NOMO-1 treated with DMSO at 0.1 percent for 48 hours (cell line): ENCODE data around the gene TMEM92.
"Not testable (repeated sequence)": the region's sequence is repeated elsewhere in the genome, so short reads cannot be mapped to it uniquely, and the experiment has no call there.

Source experiments
- DNase-seq: peaks from one replicate; lab custom pipeline; 2025; ENCODE audit not compliant: unreplicated experiment; lab: John Stamatoyannopoulos, UW

Gene TMEM92

DNA sequence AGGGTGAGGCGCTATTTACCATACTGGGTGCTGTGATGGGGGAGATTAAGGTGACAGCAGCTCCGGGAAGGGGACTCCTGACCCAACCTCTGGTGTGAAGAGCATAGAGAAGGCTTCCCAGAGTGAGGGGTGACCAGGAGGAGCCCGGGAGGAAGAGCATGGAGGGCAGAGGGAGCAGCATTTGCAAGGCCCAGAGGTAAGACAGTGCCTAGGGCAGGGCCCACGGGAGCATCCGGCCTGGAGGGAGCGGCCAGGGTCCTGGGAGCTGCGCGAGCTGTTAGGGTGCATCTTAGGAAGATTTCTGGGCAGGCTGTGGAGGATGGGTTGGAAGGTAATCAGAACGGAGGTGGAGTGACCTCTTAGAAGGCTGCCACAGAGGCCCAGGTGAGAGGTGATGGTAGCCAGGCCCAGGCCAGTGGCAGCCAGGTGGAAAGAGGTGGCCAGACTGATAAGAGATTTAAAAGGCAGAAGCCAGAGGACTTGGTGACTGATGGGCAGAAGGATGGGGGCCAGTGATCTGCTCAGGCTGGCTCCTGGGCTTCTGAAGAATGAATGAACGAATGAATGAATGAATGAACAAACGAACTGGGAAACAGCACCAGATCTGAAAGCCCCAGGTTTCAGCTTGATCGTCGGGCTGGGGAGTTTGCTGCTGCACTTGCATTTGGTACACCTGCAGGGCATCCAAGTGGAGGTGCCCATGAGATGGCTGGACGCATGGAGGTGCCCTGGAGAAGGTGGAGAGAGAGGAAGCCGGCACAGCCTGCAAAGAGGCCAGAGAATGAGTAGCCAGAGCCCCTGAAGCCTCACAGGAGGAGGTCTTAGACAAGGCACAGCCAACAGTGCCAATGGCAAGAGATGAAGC, 13.0 kb upstream of the TMEM92 start:
- DNase-seq = no peak

DNA sequence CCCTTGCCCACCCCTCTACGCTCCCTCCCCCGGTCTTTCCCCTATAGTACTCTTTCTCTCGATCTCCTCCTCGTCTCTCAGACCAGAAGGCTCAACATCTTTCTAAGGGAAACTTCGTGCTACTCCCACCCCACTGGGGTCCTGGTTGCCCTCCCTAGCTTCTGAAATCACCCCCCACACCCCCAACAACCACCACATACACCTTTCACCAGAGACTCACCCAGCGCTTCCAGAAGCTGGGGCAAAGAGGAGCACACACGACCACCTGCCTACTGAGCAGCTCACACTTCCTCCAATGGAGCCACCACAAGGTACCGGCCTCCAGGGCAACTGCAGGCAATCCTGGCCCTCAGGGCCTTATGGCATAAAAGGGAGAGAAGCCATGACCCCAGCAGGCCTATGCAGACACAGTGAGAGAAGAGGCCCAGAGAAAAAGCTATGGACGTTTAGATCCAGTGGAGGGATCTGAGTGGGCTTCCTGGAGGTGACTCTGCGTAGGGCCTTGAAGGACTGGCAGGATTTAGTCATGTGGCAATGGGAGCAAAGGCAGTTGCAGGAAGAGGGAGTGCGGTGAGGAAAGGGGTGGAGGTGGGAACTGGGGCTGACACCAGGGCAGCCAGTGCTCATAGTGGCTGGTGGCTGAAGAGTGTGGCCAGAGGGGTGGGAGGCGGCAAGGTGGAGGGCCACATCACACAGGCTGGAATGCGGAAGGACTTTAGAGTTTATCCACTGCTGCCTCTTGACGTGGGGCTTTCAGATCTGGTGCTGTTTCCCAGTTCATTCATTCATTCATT, 12.1 kb upstream of the TMEM92 start:
- no peak for DNase-seq

DNA sequence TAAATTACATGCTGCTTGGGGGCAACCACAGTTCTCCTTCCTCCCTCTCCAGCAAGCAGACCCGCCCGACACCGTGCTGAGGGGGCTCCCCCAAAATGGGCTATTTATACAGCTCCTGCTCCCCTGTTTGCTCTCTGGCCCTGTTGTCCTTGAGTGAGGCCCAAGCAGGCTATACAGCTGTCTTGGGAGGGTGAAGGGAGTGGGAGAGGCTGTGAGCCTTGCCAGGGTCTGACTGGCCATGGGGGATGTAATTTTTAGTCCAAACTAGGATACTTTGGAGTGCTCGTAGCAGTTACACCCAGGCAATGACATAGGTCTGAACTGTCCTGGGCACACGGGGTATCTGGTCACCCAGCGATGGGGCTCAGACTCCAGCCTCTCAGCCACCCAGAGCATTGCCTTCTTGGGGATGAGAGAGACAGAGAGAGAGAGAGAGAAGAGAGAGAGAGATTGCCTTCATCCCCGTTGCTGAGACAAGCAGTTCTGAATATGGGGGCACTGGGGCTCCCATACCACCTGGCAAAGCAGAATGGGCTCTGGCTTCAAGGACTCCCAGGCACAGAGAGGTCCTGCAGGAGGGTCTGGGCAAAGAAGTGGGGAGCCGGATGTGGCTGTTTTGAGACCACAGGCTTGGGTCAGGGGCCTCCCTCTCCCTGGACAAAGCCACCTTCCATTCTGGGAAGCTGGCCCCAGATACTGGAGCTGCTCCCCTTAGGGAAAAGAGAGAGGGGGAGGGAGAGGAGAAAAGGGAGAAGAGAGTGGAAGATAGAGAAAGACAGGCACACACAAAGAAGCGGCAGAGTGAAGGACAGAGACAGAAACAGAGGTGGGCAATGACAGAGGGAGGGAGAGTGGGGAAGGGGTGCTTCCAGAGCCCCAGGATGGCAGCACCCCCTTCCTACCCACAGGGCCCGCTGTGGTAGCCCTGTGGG, 10.7 kb upstream of the TMEM92 start:
- DNase-seq = no peak

DNA sequence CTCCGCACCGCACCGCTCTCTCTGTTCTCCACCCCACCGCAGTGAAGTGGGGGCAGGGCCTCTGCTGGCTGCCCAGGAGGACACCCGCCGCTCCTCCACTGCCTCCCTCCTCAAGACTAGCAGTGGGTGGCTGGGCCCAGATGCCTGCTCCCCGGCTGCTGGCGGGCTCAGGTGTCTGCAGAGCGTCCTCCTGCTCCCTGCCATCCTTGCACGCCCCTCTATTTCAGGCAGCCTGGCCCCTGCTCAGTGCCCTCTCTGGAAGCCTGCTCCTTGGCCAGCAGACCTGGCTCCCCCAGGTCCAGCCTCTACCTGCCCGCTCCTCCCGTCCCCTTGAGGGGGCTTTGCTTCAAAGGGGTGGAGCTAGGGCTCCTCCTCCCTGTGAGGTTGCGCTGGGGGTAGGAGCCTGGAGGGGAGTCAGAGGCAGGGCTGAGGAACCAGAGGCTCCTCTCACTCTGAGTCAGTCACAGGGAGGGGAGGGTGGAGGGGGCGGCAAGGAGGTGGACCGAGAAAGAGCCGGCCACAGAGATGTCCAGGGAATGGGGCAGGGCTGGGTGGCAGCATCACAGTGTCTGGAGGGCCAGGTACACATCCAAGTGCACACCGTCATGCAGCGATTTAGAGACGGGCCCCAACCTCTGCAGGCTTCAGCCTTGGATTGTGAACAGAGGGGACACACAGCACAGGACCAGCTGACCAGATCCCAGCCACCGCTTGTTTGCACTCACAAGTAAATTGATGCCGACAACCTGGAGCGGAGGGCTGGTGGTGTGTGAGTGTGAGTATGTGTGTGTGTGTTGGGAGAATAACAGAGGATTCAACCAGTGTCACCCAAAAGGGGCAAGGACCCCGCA, 9.8 kb upstream of the TMEM92 start:
- no peak for DNase-seq

DNA sequence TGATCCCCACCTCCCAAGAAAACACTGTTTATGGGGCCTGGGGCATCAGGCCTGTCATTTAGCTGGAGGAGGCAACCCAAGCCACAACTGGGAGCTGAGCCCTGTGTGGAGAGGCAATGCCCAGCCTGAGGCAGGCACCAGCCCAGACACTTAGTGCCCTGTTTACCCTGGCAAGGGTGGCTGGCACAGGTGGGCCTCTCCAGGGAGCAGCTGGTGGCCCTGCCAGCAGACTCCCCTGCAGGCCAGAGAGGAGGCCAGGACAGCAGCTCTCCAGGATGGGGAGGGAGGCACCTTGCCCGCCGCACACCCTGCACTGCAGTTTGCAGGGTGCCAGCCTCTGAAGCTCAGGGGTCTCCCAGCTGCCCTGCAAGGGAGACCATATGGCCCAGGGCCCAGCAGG, 9.1 kb upstream of the TMEM92 start:
- DNase-seq = no peak

DNA sequence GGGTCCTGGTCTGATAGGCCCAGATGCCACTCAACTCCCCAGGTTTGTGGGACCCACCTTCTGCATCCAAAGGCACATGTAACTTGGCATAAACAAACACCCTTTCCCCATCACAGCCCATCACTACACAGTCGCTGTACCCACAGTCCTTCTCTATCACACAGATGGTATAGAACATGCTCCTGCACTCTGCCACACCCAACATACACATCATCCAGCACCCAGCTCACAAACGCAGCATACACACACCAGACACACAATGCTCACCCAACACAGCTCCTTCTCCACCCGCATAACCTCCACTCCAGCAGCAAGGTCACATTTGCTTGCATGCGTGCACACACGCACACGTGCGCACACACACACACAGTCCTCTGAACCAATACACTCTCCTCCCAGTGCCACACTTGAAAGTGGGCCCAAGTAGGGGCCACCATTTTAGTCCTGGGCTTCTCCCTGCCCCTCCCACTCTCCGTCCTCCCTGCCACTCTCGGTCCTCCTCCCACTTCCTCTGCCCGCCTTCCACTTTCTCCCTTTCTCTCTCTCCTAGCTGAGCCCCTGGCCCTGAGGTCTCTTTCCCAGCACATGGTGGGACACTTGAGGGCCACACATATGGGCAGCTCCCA, 8.5 kb upstream of the TMEM92 start:
- DNase-seq = no peak

DNA sequence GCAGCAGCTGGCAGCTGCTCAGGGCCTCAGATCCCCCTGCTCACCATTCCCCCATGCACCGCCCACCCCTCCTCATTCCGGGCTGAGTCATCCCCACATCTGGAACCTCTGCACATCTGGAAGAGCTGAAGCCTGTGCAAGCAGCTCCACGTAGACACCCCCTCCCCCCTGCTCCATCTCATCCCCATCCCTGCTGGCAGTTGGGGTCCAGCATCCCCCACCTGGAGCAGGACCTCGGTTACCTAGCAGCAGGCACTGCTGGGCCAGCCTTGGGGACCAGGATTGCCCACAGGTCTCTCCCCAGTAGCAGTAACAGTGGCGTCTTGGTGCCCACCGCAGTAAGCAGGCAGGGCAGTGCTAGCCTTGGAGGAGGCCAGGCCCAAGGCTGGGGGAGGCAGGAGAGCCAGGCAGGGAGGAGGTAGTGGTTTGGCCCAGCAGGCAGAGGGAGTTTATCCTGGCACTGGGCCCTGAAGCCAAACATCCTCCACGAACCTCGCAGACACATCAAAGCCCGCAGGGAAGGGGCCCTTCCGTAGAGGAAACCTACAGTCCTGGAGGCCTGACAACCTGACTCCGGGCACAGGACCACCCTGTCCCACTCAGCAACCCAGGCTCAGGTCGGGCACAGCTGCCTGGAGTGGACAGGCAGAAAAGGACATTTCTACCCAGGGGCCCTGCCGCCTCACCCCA, 7.7 kb upstream of the TMEM92 start:
- DNase-seq = no peak

DNA sequence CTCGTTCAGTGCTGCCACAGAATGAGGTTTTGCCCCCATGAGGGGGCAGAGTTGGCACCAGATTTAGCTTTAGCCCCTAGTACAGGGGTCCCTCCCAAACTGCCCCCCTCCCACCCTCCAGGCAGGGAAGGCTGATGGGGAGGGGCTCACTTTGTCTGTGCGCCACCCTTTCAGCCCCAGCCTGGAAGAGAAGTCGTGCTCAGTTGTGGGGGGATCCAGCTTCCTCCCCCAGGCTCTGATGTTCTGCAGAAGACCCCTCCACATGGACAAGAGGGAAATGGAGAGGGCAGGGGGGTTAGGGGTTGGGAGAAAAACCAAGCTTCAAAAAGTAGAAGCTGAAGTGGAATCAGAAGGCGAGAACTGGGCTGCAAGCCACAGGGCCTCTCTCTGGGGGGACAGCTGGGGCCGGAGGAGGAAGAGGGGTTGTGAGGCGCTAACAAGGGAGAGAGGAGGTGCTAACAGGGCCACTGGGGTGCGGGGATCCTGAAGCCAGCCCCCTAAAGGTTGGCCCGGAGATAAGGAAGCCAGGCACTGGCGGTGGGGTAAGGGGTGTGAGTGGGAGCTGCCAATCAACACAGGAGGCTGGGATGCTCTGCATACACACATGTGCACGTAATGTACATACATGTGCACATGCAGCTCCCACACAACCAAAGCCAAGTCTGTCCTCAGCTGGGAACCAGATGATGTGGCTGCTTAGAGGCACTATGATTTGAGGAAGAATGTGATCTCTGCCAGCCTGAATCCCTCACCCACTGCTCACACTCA, 7.0 kb upstream of the TMEM92 start:
- DNase-seq = no peak

DNA sequence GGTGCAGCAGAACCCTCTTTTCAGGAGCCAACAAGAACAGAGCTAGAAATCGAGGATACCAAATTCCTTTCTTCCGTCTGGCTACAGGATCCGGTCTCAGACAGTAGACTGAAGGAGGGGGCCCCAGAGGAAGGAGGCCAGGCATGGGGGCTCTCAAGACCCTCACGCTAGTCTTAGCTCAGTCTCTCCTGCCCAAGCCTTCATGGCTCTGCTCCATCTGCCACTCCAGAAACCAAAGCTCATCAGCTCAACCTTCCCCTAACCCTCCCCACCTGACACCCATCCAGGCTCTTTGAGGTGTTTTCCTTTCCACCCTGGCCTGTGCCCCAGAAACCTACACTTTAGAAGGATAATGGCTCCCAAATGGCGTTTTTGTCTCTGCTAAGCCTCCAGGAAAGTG, 6.2 kb upstream of the TMEM92 start:
- DNase-seq = no peak

DNA sequence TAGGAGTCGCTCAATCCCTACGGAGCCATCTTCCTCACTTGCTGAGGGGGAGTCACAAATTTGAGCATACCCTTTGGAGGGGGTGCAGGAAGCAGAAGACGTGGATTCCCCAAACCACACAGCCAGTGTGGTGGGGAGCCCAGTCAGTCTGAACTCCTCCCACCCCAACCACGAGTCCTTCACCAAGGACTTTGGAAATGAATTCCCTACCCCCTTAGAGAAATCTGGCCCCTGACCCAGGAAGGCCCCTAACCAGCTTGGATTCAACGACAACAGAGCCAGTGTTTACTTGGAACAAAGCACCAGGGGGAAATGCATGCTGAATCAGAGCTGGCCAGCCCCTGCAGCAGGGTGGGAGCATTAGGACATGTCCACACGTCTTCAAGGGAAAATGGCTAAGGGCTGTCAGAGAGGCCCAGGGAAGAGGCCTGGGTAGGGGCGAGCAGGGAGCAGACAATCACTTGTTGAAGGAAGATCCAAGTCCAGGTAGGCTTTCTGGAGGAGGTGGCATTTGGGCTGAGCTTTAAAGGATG, 5.5 kb upstream of the TMEM92 start:
- no peak for DNase-seq

DNA sequence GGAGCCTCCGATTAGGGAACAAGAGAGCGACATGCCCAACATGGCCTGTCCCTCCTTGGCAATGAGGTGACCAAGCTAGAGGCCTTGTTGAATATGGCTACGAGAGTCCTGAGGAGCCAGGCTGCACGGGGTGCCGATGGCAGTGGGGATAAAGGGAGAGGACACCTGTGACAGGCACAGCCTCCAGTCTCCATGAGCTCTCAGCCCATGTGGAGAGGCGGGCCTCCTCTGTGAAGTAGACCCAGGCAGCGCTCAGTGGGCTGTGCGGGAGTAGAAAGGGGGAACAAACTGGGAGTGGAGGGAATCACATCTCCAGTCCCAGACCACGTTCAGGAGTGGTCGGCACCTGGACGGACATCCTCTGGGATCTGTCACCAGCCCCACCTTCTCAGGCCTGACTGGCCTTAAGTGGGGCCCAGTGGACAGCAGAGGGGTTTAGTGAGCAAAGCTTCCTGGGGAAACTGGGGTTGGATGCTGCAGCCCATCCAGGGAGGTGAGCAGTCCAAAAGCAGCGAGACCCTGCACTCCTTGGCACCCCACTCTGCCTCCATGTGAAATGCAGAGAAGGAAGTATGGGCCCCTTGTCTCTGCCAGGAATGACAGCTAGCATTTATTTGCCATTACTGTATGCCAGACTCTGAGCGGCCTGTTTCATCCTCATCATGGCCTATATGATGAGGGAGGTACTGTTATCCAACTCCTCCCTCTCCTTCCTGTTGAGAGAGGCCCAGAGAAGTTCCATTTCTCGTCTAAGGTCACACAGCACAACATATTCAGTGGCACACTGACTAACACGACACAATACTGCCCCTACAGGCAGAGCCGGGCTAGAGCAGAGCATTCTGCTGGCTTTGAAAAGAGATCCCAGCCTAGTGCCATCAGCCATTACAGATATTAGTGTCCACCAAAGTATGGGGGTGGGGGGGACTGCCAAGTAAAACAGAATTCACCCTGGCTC, 4.5 kb upstream of the TMEM92 start:
- DNase-seq = peak; percentile 63

DNA sequence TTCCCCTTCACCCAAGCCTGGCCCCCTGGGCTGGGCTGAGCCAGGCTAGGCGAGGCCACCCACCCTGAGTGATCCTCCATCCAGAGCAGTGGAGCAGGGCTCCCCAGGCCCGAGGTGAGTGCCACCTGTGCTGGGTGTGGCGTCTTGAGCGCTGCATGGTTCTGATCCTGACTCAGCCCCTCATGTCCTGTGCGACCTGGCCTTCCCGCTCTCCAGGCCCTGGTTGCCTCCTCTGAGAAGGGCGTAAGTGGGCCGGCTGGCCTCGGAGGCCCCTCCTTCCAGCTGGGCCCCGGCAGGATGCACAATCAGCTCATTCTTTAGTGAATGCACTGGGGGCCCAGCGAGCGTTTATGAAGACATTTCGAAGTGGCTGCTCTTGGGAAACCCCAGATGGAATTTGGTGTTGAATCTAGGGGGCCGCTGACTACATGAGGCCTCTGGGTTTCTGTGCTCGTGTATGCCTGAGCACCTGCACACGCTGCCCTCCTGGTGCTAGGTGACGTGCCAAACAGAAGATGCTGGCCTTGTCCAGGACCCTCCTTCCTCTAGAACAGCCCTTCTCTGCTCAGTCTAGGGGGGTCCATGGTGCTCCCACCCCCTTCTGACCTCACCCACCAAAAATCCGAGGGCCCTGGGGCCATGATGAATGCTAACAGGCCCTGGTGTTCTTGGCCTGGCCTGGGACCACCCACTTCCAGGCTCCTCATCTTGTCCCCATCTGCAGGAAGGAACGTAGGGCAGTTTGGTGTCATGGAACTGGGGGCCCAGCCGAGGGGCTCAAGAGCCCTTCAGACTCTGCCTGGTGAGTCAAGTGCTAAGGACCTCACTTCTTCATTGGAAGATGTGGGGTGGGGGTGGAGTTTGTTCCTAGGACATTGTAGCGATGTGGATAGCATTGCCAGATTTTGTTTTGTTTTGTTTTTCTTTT, 3.6 kb upstream of the TMEM92 start:
- no peak for DNase-seq

DNA sequence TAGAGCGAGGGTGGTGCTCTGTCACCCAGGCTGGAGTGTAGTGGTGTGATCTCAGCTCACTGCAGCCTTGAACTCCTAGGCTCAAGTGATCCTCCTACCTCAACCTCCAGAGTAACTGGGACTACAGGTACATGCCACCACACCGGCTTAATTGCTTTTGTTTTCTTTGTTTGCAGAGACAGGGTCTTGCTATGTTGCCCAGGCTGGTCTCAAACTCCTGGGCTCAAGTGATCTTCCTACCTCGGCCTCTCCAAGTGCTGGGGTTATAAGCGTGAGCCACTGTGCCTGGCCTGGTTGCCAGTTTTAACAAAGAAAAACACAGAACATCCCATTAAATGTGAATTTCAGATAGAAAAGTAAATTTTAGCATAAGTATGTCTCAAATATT, 2.9 kb upstream of the TMEM92 start:
- DNase-seq = not testable (repeated sequence)

DNA sequence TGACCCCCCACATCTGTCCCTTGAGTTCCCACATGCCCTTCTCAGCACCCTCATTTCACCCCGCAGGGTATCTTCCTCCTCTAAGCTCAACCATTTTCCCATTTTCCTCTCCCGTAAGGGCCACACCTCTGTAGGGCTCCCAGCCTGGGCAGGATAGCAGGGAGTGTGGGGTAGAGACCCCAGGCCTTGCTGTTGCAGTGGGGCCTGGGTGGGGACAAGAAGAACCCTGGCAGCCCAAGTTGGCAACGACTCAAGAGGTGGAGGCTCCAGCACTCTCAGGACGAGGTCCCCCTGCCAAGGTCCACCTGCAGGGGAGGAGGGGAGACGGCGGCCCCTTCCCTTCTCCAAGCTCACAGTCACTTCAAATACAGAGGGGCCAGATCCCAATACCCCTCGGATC, 2.0 kb upstream of the TMEM92 start:
- no peak for DNase-seq

DNA sequence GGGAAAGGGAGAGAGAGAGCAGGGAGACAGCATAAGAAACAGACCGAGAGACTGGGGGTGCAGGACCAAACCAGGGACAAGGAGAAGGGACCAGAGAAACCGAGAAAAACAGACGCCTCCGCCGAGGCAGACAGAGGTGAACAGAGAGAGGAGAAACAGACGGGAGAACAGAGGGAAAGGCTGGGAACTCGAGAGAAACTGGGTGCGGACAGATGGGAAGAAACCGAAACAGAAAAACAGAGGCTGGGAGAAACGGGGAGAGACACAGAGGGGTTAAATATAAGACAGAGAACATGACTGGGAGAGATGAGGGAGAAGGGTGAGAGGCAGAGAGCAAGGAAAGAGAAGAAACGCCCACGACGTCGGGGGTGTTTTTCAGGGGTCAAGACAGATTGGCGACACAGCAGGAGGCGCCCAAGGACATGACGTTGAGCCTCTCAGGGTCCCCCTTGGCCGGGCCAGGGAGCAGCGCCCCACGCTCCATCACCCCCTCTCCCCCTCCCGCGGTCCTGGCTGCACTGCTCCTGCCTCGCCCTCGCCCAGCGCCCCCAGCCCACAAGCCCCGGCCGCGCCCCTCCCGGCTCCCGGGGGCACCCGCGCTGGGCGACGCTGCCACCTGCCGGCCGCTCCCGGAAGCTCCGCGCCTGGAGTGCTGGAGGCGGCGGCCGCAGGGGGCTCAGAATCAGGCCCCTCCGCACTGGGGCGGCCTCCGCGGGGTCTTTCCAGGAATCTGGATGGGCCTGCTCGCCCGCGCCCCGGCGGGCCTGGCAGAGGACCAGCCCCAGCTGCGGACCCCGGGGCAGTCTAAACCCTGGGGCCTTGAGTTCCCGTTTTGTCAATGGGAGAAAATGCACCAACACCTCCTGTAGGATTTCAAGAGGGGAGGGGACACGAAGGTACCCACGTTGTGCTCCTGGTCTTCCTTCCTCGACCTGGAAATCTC, 1.3 kb upstream of the TMEM92 start:
- no peak for DNase-seq
